Activated naive CD4-positive, alpha-beta T cell treated with anti-CD3 and anti-CD28 coated beads for 36 hours (primary cell): ENCODE results near the gene WDPCP. TPM values are rescaled to one million over a fixed set of nuclear protein-coding genes. Genes with fewer than 3 reads are reported as not detected.
"Not testable (repeated sequence)": the region's sequence is repeated elsewhere in the genome, so short reads cannot be mapped to it uniquely, and the experiment has no call there.

Experiments used
- CTCF ChIA-PET: fragments of 350-600 bp; sonication (Branson Sonifier 250); formaldehyde crosslinking; loops from one replicate; lab custom pipeline; 2021; ENCODE audit warnings: antibody characterized with exemption; lab: Charles Lee
- DNase-seq: peaks from one replicate; pipeline ENCODE4 v3.0.0-alpha.2; 2020
- H3K27ac Mint-ChIP-seq: one replicate; pipeline ENCODE4 v1.8.0; 2021; ENCODE audit warnings: mild to moderate bottlenecking, mixed read lengths
- H3K27me3 Mint-ChIP-seq: one replicate; pipeline ENCODE4 v1.8.0; 2021; ENCODE audit warnings: low read depth, mixed read lengths
- H3K36me3 Mint-ChIP-seq: one replicate; pipeline ENCODE4 v1.8.0; 2021; ENCODE audit warnings: low read depth, mixed read lengths
- H3K4me1 Mint-ChIP-seq: one replicate; pipeline ENCODE4 v1.8.0; 2021; ENCODE audit warnings: low read depth, mixed read lengths
- H3K4me3 Mint-ChIP-seq: one replicate; pipeline ENCODE4 v1.8.0; 2021; ENCODE audit warnings: mild to moderate bottlenecking, moderate library complexity, mixed read lengths
- H3K9me3 Mint-ChIP-seq: one replicate; pipeline ENCODE4 v1.8.0; 2021; ENCODE audit warnings: mixed read lengths
- intact Hi-C: fragments of 100-400 bp; cut with micrococcal nuclease; formaldehyde crosslinking; loops from one replicate; pipeline ENCODE4 v1.15.1; 2023
- total RNA-seq, 2 experiments: library from RNA; stranded (reverse); gene quantifications; one replicate each; pipeline ENCODE4 v1.2.3, GENCODE V29; 2021

The WDPCP gene
- total RNA-seq, 2 experiments from 2014 or later = 5.6 to 5.7 TPM

GRCh38 chr2:63558922-63559321 is 29.4 kb downstream of the WDPCP start:
- H3K4me3 Mint-ChIP-seq, intact Hi-C loops, DNase-seq, H3K27ac Mint-ChIP-seq, H3K27me3 Mint-ChIP-seq: not testable (repeated sequence)
- peaks cover 52% of the 10 kb centered on the region for H3K36me3 Mint-ChIP-seq
- H3K9me3 Mint-ChIP-seq = peaks cover 32% of the 10 kb centered on the region
- CTCF ChIA-PET = interaction anchor here (0.6 kb wide), 1 partner anchor 347 kb away, joined by 3 read pairs; no protein-coding TSS in a partner anchor
- H3K4me1 Mint-ChIP-seq = peaks cover 16% of the 10 kb centered on the region

GRCh38 chr2:63557819-63558218 is 30.5 kb downstream of the WDPCP start:
- H3K27ac Mint-ChIP-seq, DNase-seq, H3K4me3 Mint-ChIP-seq, H3K27me3 Mint-ChIP-seq, intact Hi-C loops: not testable (repeated sequence)
- Mint-ChIP-seq H3K36me3 (peaks cover 48% of the 10 kb centered on the region), H3K9me3 (peaks cover 32% of the 10 kb centered on the region), H3K4me1 (peaks cover 16% of the 10 kb centered on the region)
- CTCF ChIA-PET = interaction anchor here (0.8 kb wide), 1 partner anchor 9 kb away, joined by 3 read pairs; no protein-coding TSS in a partner anchor

DNA sequence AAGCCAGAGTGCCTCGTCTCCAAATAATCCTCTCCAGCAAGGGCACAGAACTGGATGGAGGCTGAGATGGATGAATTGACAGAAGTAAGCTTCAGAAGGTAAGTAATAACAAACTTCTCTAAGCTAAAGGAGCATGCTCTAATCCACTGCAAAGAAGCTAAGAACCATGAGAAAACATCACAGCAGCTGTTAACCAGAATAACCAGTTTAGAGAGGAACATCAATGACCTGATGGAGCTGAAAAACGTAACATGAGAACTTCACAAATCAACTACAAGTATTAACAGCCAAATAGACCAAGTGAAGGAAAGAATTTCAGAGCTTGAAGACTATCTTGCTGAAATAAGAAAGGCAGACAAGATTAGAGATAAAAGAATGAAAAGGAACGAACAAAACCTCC is 32.3 kb downstream of the WDPCP start:
- DNase-seq = no peak
- Mint-ChIP-seq H3K27me3 (no peaks in the 10 kb centered on the region), H3K9me3 (peaks cover 28% of the 10 kb centered on the region), H3K4me1 (peaks cover 16% of the 10 kb centered on the region), H3K27ac (no peak overlapping the region), H3K4me3 (no peak overlapping the region), H3K36me3 (peaks cover 44% of the 10 kb centered on the region)
- CTCF ChIA-PET = interaction anchor here (0.6 to 1.3 kb wide), 2 partner anchors 12 to 305 kb away, joined by 3 read pairs; no protein-coding TSS in a partner anchor
- intact Hi-C loops = no loop called here

DNA sequence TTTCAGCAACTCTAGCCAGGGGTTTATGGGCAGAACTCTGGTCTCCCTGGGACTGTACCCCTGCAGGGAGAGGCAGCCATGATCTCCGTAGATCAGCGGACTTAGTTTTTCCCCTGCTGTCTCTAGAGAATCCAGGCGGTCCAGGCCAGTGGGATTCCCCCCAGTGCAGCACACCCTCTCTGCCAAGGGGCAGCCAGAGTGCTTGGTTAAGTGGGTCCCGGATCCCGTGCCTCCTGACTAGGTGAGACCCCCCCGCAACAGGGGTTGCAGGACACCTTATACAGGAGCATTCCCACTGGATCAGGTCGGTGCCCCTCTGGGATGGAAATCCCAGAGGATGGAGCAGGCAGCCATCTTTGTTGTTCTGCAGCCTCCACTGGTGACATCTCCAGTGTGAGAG is 33.0 kb downstream of the WDPCP start:
- no peak for DNase-seq
- intact Hi-C loops = no loop called here
- peaks cover 16% of the 10 kb centered on the region for H3K4me1 Mint-ChIP-seq
- H3K27me3 Mint-ChIP-seq = no peaks in the 10 kb centered on the region
- peaks cover 39% of the 10 kb centered on the region for H3K36me3 Mint-ChIP-seq
- no peak overlapping the region for H3K4me3 Mint-ChIP-seq
- peaks cover 22% of the 10 kb centered on the region for H3K9me3 Mint-ChIP-seq
- H3K27ac Mint-ChIP-seq = no peak overlapping the region
- CTCF ChIA-PET = interaction anchor here (1.3 kb wide), 1 partner anchor 12 kb away, joined by 3 read pairs; no protein-coding TSS in a partner anchor

- H3K9me3 Mint-ChIP-seq = peaks cover 12% of the 10 kb centered on the region
- no peak overlapping the region for H3K4me3 Mint-ChIP-seq
- peaks cover 11% of the 10 kb centered on the region for H3K4me1 Mint-ChIP-seq
- peaks cover 27% of the 10 kb centered on the region for H3K36me3 Mint-ChIP-seq
- H3K27ac Mint-ChIP-seq = no peak overlapping the region
- H3K27me3 Mint-ChIP-seq = no peaks in the 10 kb centered on the region
- DNase-seq = no peak
- CTCF ChIA-PET = no interaction called here
- intact Hi-C loops = no loop called here
Observed at GRCh38 chr2:63553049-63553448, 35.2 kb downstream of the WDPCP start.

DNA sequence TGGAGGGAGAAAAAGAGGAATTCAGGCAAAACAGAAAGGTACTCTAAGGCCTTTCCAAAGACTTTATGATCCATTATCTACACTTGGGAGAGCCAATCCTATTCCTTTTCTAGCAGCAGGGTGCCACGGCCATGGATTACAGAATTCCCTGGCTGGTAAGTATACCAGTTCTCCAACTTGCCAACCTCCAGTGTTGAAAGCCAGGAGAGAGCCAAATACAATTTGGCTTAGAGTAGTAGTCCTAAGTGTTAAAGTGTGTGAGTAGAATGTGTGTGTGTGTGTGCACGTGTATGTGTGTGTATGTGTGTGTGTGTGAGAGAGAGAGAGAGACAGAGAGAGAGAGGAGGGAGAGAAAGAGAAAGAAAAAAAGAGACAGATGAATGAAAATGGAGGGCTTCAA is 43.3 kb downstream of the WDPCP start:
- Mint-ChIP-seq H3K27ac (no peak overlapping the region), H3K27me3 (no peaks in the 10 kb centered on the region), H3K4me3 (no peak overlapping the region), H3K36me3 (peaks cover 2% of the 10 kb centered on the region), H3K4me1 (no peaks in the 10 kb centered on the region), H3K9me3 (no peaks in the 10 kb centered on the region)
- no peak for DNase-seq
- CTCF ChIA-PET = no interaction called here
- intact Hi-C loops = loop anchor here (2.0 kb wide), 2 partner anchors 758 to 1088 kb away; no protein-coding TSS in a partner anchor

DNA sequence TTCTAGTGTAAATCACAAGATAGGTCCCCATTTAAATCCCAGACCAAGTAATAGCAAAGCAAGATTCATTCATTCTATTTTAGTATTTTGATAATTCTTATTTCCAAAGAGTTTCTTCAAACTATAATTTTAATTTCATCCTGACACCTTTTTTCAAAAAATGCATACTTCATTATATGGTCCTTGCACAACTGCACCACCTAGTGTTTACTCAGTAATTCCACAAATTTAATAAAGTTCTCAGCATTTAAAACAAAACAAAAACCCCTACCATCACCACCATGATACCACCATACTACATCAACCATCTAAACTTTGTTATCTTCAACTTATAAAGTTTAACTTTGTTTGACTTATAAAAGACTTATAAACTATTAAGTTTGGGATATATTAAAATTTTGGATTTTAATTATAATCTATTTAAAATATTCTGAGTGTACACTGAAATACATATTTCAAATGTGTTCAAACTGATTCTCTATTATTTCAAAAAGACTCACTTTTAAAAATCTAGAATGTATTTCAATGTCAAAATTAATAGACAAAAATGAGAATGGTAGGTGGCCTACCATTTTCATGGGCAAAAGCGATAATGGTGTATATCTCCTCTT is 44.2 kb downstream of the WDPCP start:
- CTCF ChIA-PET = interaction anchor here (0.7 to 1.3 kb wide), 5 partner anchors 10 to 1086 kb away, joined by 3 to 4 read pairs (median 3); no protein-coding TSS in a partner anchor
- H3K27ac Mint-ChIP-seq = no peak overlapping the region
- H3K9me3 Mint-ChIP-seq = no peaks in the 10 kb centered on the region
- H3K27me3 Mint-ChIP-seq = no peaks in the 10 kb centered on the region
- DNase-seq = no peak
- no peak overlapping the region for H3K4me3 Mint-ChIP-seq
- H3K36me3 Mint-ChIP-seq = peaks cover 2% of the 10 kb centered on the region
- no peaks in the 10 kb centered on the region for H3K4me1 Mint-ChIP-seq
- intact Hi-C loops = loop anchor here (2.0 kb wide), 2 partner anchors 757 to 1087 kb away; no protein-coding TSS in a partner anchor

- intact Hi-C loops = no loop called here
- Mint-ChIP-seq H3K9me3 (peaks cover 17% of the 10 kb centered on the region), H3K36me3 (peaks cover 3% of the 10 kb centered on the region), H3K4me3 (no peak overlapping the region), H3K27me3 (no peaks in the 10 kb centered on the region), H3K27ac (no peak overlapping the region), H3K4me1 (no peaks in the 10 kb centered on the region)
- CTCF ChIA-PET = interaction anchor here (0.6 kb wide), 1 partner anchor 1973 kb away, joined by 3 read pairs; no protein-coding TSS in a partner anchor
- no peak for DNase-seq
Observed at GRCh38 chr2:63539416-63540162, 48.7 kb downstream of the WDPCP start.

GRCh38 chr2:63538390-63538789 is 49.9 kb downstream of the WDPCP start:
- peaks cover 23% of the 10 kb centered on the region for H3K9me3 Mint-ChIP-seq
- H3K36me3 Mint-ChIP-seq = peaks cover 8% of the 10 kb centered on the region
- no peak overlapping the region for H3K27ac Mint-ChIP-seq
- no peaks in the 10 kb centered on the region for H3K27me3 Mint-ChIP-seq
- H3K4me1 Mint-ChIP-seq = no peaks in the 10 kb centered on the region
- intact Hi-C loops = no loop called here
- CTCF ChIA-PET = no interaction called here
- no peak for DNase-seq
- H3K4me3 Mint-ChIP-seq = no peak overlapping the region

DNA sequence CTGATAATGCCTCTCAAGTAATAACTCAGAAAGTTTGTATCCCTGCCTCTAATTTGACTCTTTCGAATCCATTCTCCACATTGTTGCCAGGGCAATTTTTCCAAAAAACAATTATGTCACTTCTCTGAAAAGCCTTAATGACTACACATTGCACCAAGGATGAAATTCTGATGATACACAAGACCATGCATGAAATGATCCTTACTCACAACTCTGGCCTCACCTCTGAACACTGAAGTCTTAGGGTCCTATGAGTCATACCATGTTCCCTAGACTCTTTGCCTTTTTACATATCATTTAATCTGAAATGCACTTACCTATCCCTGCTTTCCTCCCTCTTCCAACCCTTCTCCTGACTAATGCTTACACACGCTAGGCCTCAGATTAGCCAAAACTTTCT is 51.0 kb downstream of the WDPCP start:
- no peaks in the 10 kb centered on the region for H3K4me1 Mint-ChIP-seq
- intact Hi-C loops = no loop called here
- no peak overlapping the region for H3K4me3 Mint-ChIP-seq
- peaks cover 33% of the 10 kb centered on the region for H3K9me3 Mint-ChIP-seq
- CTCF ChIA-PET = no interaction called here
- H3K36me3 Mint-ChIP-seq = peaks cover 11% of the 10 kb centered on the region
- DNase-seq = no peak
- H3K27ac Mint-ChIP-seq = no peak overlapping the region
- no peaks in the 10 kb centered on the region for H3K27me3 Mint-ChIP-seq

DNA sequence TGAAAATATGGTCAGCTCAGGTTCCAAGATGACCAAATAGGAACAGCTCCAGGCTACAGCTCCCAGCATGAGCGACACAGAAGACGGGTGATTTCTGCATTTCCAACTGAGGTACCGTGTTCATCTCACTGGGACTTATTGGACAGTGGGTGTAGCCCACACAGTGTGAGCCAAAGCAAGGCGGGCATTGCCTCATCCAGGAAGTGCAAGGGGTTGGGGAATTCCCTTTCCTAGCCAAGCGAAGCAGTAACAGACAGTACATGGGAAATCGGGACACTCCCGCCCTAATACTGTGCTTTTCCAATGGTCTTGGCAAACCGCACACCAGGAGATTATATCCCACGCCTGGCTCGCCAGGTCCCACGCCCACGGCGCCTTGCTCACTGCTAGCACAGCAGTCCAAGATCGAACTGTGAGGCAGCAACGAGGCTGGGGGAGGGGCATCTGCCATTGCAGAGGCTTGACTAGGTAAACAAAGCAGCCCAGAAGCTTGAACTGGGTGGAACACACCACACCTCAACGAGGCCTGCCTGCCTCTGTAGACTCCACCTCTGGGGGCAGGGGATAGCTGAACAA is 57.5 kb downstream of the WDPCP start:
- Mint-ChIP-seq H3K9me3 (peaks cover 42% of the 10 kb centered on the region), H3K4me3 (no peak overlapping the region), H3K27ac (no peak overlapping the region)

DNA sequence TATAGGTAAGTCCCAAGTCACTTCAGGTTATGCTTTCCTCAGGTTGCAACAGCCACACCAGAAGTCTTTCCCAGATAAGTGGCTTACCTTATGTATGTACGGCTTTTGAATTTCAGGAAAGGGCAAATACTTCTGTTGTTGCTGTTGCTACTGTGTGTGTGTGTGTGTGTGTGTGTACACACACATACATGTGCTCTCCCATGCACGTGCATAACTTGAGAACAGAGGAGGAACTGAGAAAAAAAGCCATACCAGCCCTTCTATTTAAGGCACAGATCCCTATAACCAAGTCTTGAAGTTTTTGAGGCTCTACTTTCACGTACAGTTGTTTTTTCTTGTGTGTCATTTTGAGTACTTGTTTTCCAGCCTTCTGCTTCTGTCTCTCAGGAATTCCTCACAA is 62.4 kb downstream of the WDPCP start:
- peaks cover 47% of the 10 kb centered on the region for H3K9me3 Mint-ChIP-seq
- no peaks in the 10 kb centered on the region for H3K4me1 Mint-ChIP-seq
- H3K36me3 Mint-ChIP-seq = peaks cover 10% of the 10 kb centered on the region
- no peak overlapping the region for H3K27ac Mint-ChIP-seq
- intact Hi-C loops = no loop called here
- CTCF ChIA-PET = no interaction called here
- DNase-seq = no peak
- H3K27me3 Mint-ChIP-seq = no peaks in the 10 kb centered on the region
- no peak overlapping the region for H3K4me3 Mint-ChIP-seq

More for the DNA sequence above, 57.5 kb downstream of the WDPCP start:
- Mint-ChIP-seq H3K36me3 (peaks cover 18% of the 10 kb centered on the region), H3K27me3 (no peaks in the 10 kb centered on the region), H3K4me1 (no peaks in the 10 kb centered on the region)
- no peak for DNase-seq
- CTCF ChIA-PET = interaction anchor here (0.9 kb wide), 1 partner anchor 46 kb away, joined by 3 read pairs; no protein-coding TSS in a partner anchor
- intact Hi-C loops = no loop called here
